SK-MEL-5 (cell line): ENCODE results near the gene CCDC177. TPM values are rescaled to one million over a fixed set of nuclear protein-coding genes. Genes with fewer than 3 reads are reported as not detected.

Experiments
- total RNA-seq: library from RNA; depleted of rRNA; stranded (reverse); fragments of >200 nt; shearing (Covaris generic); gene quantifications from 2 replicates; pipeline ENCODE4 v1.2.3, GENCODE V29; 2014; rRNA removed

Gene CCDC177
- total RNA-seq, 1 experiment from 2014 or later: 0.16 TPM

Other genes with a start within 250 kb of the CCDC177 start
- gene ERH, start 176.6 kb downstream of the CCDC177 start, total RNA-seq: 112 and 191 TPM in 2 replicates
- 94.5 and 101 TPM in 2 replicates for gene SLC39A9, start 176.2 kb downstream of the CCDC177 start, total RNA-seq
- not detected in 2 replicates for gene PLEKHD1, start 90.1 kb downstream of the CCDC177 start, total RNA-seq
- gene SUSD6, start 36.7 kb upstream of the CCDC177 start, total RNA-seq: 3.0 and 3.5 TPM in 2 replicates
- 108 and 153 TPM in 2 replicates for gene SRSF5, start 192.3 kb upstream of the CCDC177 start, total RNA-seq
- not detected in 2 replicates for gene SLC10A1, start 222.4 kb upstream of the CCDC177 start, total RNA-seq